GM13977 (cell line): Measurements from ENCODE around the gene LRRC8D.

ENCODE experiments used
- DNase-seq: peaks from one replicate; pipeline ENCODE4 v3.0.0; 2012; ENCODE audit warnings: low spot score
- in situ Hi-C: fragments of 300-500 bp; cut with MboI; formaldehyde crosslinking; loops from one replicate; pipeline ENCODE4 v1.12.0; 2022; ENCODE audit warnings: low sequenced_read_pairs, low pct_unique_long_range_greater_than_20kb, mixed read lengths, inconsistent platforms; ENCODE audit not compliant: unreplicated experiment
- TF ChIP-seq, protein P1 (sequence below): IDR thresholded peaks from 2 replicates; pipeline ENCODE4 v1.5.1; 2012; ENCODE audit warnings: mild to moderate bottlenecking, control low read depth; ENCODE audit not compliant: insufficient read depth; ENCODE audit errors: extremely low read depth, missing control alignments

Gene LRRC8D

GRCh38 chr1:89839516-89839915 is 18.7 kb downstream of the LRRC8D start:
- in situ Hi-C loops: no loop called here
- DNase-seq: no peak
- TF ChIP-seq, protein P1, sequence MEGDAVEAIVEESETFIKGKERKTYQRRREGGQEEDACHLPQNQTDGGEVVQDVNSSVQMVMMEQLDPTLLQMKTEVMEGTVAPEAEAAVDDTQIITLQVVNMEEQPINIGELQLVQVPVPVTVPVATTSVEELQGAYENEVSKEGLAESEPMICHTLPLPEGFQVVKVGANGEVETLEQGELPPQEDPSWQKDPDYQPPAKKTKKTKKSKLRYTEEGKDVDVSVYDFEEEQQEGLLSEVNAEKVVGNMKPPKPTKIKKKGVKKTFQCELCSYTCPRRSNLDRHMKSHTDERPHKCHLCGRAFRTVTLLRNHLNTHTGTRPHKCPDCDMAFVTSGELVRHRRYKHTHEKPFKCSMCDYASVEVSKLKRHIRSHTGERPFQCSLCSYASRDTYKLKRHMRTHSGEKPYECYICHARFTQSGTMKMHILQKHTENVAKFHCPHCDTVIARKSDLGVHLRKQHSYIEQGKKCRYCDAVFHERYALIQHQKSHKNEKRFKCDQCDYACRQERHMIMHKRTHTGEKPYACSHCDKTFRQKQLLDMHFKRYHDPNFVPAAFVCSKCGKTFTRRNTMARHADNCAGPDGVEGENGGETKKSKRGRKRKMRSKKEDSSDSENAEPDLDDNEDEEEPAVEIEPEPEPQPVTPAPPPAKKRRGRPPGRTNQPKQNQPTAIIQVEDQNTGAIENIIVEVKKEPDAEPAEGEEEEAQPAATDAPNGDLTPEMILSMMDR: no peak

DNA sequence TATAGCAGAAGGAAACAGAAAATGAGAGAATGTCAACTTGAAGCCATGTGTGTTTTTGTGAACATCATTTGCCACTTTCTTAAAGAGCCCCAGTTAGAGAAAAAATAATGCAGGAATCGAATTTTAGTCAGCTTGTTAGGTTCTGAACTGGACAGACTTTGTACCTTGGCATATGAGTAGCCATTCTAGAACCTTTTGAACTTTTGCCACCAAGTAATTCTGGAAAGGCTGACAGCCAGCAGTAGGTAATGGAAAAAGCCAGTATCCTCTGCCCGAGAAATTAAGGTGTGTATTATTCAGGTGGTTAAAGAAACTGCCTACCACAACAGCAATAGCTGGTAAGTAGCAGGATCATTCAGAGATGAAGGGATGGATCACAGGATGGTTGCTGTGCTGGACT is 20.7 kb downstream of the LRRC8D start:
- in situ Hi-C loops: no loop called here
- TF ChIP-seq, protein P1: no peak
- no peak for DNase-seq

- in situ Hi-C loops: no loop called here
- DNase-seq: peak; percentile 49
- TF ChIP-seq, protein P1: no peak
These were observed 21.9 kb downstream of the LRRC8D start for GRCh38 chr1:89842567-89843272.

- TF ChIP-seq, protein P1: peak; percentile 84
- DNase-seq: peak; percentile 91
- in situ Hi-C loops: no loop called here
These were observed 22.7 kb downstream of the LRRC8D start for GRCh38 chr1:89843273-89844130.

GRCh38 chr1:89844241-89844807 is 23.5 kb downstream of the LRRC8D start:
- in situ Hi-C loops: no loop called here
- TF ChIP-seq, protein P1: no peak
- peak; percentile 46 for DNase-seq

DNA sequence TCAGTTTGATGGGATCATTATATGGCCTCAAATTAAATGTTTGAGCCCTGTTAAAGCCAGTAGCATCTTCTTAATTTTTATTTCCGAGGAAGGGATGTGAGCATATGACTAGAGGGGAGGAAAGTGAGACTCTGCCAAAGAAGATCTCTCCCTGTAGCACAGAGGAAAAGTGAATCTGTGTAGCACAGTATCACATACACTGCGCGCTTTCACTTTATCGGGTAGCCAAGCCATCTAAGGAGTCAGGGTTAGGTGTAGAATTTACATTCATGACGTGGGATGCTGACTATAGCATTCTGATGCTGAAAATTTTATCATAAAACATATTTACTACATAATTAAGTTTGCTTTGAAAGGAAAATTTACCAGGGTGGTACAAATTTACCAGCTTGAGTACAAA is 24.0 kb downstream of the LRRC8D start:
- in situ Hi-C loops: no loop called here
- DNase-seq: no peak
- TF ChIP-seq, protein P1: no peak
